ENCODE data around the gene UBE2D3.

GRCh38 chr4:102786279-102786678, 41.1 kb downstream of the UBE2D3 start:
- TF ChIP-seq CTCF (IDR thresholded peaks at IDR 0.05), result no peak
- TF ChIP-seq POLR2A (IDR thresholded peaks at IDR 0.05), result no peak
- TF ChIP-seq POLR2AphosphoS5 (IDR thresholded peaks at IDR 0.05), result no peak
